Calu3 (cell line): ENCODE results near the gene PMIS2. TPM values are rescaled to one million over a fixed set of nuclear protein-coding genes. Genes with fewer than 3 reads are reported as not detected.

Experiments used
- BruUV-seq: library from RNA; stranded (reverse); fragments of 400-500 nt; replicated peaks from 2 replicates; lab custom pipeline; 2021; lab: Mats Ljungman, UMichigan
- CTCF ChIA-PET: fragments of 300-600 bp; sonication (Branson Sonifier 250); formaldehyde crosslinking; loops from one replicate; lab custom pipeline; 2022; ENCODE audit warnings: antibody characterized with exemption; lab: Charles Lee
- DNase-seq: peaks from one replicate; pipeline ENCODE4 v3.0.0; 2022
- H3K27ac Mint-ChIP-seq: one replicate; pipeline ENCODE4 v1.8.0; 2022; ENCODE audit warnings: mixed read lengths; ENCODE audit not compliant: unreplicated experiment
- H3K27me3 Mint-ChIP-seq: one replicate; pipeline ENCODE4 v1.8.0; 2022; ENCODE audit warnings: mixed read lengths; ENCODE audit not compliant: unreplicated experiment
- H3K36me3 Mint-ChIP-seq: one replicate; pipeline ENCODE4 v1.8.0; 2022; ENCODE audit warnings: mild to moderate bottlenecking, moderate library complexity, mixed read lengths; ENCODE audit not compliant: insufficient read depth, unreplicated experiment
- H3K4me1 Mint-ChIP-seq: one replicate; pipeline ENCODE4 v1.8.0; 2022; ENCODE audit warnings: mild to moderate bottlenecking, low read depth, mixed read lengths; ENCODE audit not compliant: unreplicated experiment
- H3K4me3 Mint-ChIP-seq: one replicate; pipeline ENCODE4 v1.8.0; 2022; ENCODE audit warnings: mild to moderate bottlenecking, low read depth, moderate library complexity, mixed read lengths; ENCODE audit not compliant: unreplicated experiment
- H3K9me3 Mint-ChIP-seq: one replicate; pipeline ENCODE4 v1.8.0; 2022; ENCODE audit warnings: low read depth, mixed read lengths; ENCODE audit not compliant: unreplicated experiment
- CTCF ChIP-seq: fragments of 200-600 bp; IDR thresholded peaks from one replicate; pipeline ENCODE4 v1.8.0; 2022; ENCODE audit warnings: antibody characterized with exemption; ENCODE audit not compliant: unreplicated experiment
- intact Hi-C: fragments of 100-400 bp; cut with micrococcal nuclease; formaldehyde crosslinking; loops from one replicate; pipeline ENCODE4 v1.10.0; 2022; ENCODE audit not compliant: unreplicated experiment
- total RNA-seq: library from RNA; stranded (reverse); gene quantifications from 2 replicates; pipeline ENCODE4 v1.2.3, GENCODE V29; 2022

Gene PMIS2
- total RNA-seq, 1 experiment from 2014 or later: not detected

GRCh38 chr19:35555301-35556005, 30.5 kb upstream of the PMIS2 start:
- Mint-ChIP-seq H3K27me3 (peaks cover 67% of the 10 kb centered on the region), H3K27ac (no peak overlapping the region), H3K36me3 (peaks cover under 1% of the 10 kb centered on the region), H3K4me3 (no peak overlapping the region), H3K9me3 (no peaks in the 10 kb centered on the region), H3K4me1 (no peaks in the 10 kb centered on the region)
- intact Hi-C loops: loop anchor here (2.0 kb wide), 2 partner anchors 137 to 161 kb away; no protein-coding TSS in a partner anchor
- CTCF ChIA-PET: interaction anchor here (0.6 to 1.0 kb wide), 4 partner anchors 8 to 137 kb away, joined by 3 read pairs; partner anchors contain the start of gene ATP4A
- TF ChIP-seq CTCF: peak; percentile 77
- BruUV-seq: no TSS peak
- peak; percentile 71 for DNase-seq

DNA sequence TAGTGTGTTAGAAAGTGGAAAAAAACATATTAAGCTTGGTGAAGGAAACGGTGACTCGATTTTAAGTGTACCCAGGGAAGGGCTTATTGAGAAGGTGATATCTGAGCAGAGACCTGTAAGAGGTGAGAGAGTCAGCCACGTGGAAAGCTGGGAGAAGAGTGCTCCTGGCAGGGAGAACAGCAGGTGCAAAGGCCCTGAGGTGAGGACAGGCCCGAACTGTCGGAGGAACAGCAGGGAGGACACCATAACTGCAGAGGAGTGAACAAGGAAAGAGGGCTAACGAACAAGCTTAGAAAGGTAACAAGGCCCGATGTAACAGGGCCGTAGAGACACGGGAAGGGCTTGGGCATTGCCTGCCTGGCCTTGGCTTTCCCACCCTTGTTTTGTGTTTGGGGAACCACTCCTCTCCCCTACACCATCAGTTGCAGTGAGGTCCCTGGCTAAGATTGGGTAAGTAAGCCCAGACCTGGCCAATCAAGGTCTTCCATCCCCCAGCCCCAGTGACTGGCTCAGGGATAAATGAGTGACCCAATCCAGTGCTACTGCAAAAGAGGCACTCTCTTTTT, 29.9 kb upstream of the PMIS2 start:
- Mint-ChIP-seq H3K9me3 (no peaks in the 10 kb centered on the region), H3K27me3 (peaks cover 74% of the 10 kb centered on the region), H3K36me3 (no peaks in the 10 kb centered on the region), H3K27ac (no peak overlapping the region), H3K4me3 (no peak overlapping the region), H3K4me1 (no peaks in the 10 kb centered on the region)
- DNase-seq: no peak
- CTCF ChIA-PET: interaction anchor here (0.6 to 1.1 kb wide), 4 partner anchors 47 to 137 kb away, joined by 3 read pairs; no protein-coding TSS in a partner anchor
- TF ChIP-seq CTCF: no peak
- BruUV-seq: no TSS peak
- intact Hi-C loops: no loop called here

DNA sequence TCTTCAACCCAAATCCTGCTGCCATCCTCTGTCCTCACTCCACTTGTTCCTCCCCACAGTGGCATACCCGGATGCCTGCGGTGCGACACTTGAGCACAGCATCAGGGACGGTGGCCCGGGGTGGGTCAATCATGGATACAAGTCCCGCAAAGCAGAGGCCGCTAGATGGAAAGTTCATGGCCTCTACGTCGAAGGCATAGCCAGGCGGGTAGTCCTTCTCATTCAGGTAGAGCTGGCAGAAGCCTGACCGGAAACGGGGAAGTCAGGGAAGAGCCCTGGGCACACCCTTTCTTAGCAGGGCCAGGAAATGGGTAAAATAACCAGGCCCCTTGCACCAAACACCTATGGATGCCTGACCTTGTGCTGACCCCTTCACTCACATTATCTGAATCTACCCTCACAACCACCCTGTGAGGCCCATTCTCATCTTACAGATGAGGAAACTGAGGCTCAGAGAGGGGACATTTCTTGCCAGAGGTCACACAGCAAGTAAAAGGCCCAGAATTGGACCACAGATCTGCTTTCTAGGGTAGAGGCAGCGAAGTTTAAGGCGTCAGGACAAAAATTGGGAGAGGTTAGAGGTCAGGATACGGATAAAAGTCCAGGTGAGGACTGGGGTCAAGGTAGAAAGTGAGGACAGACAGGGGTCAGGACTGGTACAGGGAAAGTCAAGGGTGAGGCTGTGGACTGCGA, 29.0 kb upstream of the PMIS2 start:
- no peaks in the 10 kb centered on the region for H3K36me3 Mint-ChIP-seq
- H3K27ac Mint-ChIP-seq: no peak overlapping the region
- CTCF ChIA-PET: interaction anchor here (1.1 kb wide), 1 partner anchor 48 kb away, joined by 3 read pairs; no protein-coding TSS in a partner anchor
- no TSS peak for BruUV-seq
- intact Hi-C loops: no loop called here
- no peak for DNase-seq
- no peaks in the 10 kb centered on the region for H3K4me1 Mint-ChIP-seq
- no peaks in the 10 kb centered on the region for H3K9me3 Mint-ChIP-seq
- no peak overlapping the region for H3K4me3 Mint-ChIP-seq
- peaks cover 83% of the 10 kb centered on the region for H3K27me3 Mint-ChIP-seq
- no peak for TF ChIP-seq CTCF

DNA sequence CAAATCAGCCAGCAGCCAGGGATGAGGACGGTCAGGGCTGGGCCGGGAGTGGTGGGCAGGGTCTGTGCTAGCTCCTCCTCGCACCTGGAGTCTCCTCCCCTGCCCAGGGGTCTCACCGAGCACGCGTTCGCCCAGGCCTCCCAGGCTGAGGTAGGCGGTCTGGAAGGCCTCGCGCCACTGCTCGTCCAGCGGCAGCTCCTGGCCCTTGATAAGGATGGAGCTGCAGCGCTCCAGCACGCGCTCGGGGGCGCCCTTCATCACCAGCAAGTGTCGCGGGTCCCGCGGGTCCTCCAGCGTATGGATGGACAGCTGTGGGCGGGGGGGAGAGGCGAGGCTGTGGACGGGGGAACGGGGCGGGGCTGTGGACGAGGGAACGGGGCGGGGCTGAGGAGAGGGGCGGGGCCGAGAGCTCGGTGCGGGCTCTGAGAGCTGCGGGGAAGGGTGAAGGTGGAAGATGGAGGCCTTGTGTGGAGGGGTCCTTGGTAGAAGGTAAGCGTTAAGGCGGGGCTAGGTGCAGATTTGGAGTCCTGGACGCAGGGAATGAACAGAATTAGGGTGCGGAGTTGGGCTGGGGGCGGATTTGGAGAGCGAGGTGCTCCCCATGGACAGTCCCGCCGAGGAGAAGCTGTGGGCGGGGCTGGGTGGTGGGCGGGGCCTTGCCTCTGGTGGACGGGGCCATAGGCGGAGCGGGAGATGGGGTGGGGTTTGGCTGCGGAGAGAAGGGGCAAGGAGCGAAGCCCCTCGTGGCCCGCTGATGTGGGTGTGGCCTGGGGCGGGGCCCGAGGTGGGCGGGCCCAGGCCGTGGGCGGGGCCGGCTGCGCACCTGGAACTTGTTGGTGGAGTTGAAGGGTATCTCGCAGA, 28.2 kb upstream of the PMIS2 start:
- TF ChIP-seq CTCF: no peak
- H3K27me3 Mint-ChIP-seq: peaks cover 87% of the 10 kb centered on the region

More for the DNA sequence above, 28.2 kb upstream of the PMIS2 start:
- Mint-ChIP-seq H3K36me3 (no peaks in the 10 kb centered on the region), H3K4me1 (no peaks in the 10 kb centered on the region), H3K4me3 (no peak overlapping the region), H3K27ac (no peak overlapping the region), H3K9me3 (no peaks in the 10 kb centered on the region)
- CTCF ChIA-PET: interaction anchor here (0.8 kb wide), 1 partner anchor 49 kb away, joined by 6 read pairs; no protein-coding TSS in a partner anchor
- intact Hi-C loops: no loop called here
- peak; percentile 35 for DNase-seq
- BruUV-seq: no TSS peak
